ENCODE measurements around the gene CPEB3. TPM values are rescaled to one million over a fixed set of nuclear protein-coding genes. Genes with fewer than 3 reads are reported as not detected.

The CPEB3 gene
- total RNA-seq, 1 donor from 2014 or later = 5.7 TPM

DNA sequence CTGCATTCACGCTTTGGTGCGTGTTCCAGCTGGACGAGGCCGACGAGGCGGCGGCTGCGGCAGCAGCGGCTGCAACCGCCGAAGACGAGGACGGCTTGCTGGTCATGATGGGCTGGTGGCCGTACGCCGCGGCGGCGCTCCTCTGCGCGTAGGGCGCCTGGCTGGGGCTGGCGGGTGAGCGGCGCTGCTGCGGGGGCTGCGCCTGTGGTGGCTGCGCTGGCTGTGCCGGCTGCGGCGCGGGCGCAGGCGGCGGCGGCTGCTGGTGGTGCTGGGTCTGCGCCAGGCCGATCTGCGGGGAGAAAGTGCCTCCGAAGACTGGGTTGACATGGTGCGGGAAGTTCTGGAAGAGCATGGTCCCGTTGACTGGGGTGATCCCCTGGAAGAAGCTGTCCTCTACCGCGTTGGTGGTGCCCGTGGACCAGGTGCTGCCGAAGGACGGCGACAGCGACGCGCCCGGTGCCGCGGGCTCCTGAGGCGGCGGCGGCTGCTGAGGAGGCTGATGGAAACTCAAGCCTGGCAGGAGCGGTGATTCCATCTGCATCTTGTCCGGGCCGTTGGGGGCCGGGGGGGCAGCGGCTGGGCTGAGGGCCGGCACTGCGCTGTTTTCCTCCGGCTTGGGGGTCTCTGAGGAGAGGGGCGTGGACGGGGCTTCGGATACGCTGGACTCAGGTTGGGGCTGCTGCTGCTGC is 51.1 kb downstream of the CPEB3 start:
- DNase-seq (peak; percentile 77), ATAC-seq (peak; percentile 61)
- H3K4me3 ChIP-seq = peak overlapping the region; percentile 66
- H3K36me3 ChIP-seq = no peaks in the 10 kb centered on the region
- no peaks in the 10 kb centered on the region for H3K27me3 ChIP-seq
- TF ChIP-seq, protein P1, sequence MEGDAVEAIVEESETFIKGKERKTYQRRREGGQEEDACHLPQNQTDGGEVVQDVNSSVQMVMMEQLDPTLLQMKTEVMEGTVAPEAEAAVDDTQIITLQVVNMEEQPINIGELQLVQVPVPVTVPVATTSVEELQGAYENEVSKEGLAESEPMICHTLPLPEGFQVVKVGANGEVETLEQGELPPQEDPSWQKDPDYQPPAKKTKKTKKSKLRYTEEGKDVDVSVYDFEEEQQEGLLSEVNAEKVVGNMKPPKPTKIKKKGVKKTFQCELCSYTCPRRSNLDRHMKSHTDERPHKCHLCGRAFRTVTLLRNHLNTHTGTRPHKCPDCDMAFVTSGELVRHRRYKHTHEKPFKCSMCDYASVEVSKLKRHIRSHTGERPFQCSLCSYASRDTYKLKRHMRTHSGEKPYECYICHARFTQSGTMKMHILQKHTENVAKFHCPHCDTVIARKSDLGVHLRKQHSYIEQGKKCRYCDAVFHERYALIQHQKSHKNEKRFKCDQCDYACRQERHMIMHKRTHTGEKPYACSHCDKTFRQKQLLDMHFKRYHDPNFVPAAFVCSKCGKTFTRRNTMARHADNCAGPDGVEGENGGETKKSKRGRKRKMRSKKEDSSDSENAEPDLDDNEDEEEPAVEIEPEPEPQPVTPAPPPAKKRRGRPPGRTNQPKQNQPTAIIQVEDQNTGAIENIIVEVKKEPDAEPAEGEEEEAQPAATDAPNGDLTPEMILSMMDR (IDR thresholded peaks at IDR 0.05) = no peak
- H3K27ac ChIP-seq = peak overlapping the region; percentile 86
- H3K9me3 ChIP-seq = no peaks in the 10 kb centered on the region
- intact Hi-C loops (cut with DNase I) = no loop called here
- peaks cover 27% of the 10 kb centered on the region for H3K4me1 ChIP-seq

DNA sequence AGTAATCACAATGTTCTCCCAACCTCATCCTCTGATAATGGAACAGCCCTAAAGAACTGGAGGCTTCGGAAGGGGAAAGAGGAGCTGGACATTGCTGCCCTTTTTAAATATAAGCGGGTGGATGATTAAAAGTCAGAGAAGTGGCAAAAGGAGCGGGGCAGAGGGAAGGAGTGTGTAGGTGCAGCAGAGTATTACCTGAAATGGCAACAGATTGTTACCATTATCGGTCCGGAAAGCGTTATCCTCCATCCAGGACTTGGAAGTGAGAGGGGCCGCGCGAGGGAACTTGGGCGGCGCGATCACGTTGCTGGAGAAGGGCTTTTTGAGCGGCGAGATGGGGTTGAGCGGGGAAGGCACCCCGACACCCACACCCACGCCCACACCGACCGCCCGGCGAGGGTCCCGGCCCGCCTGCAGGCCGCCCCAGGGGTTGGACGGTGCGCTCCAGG is 51.7 kb downstream of the CPEB3 start:
- peak overlapping the region; percentile 66 for H3K4me3 ChIP-seq
- DNase-seq = no peak
- H3K4me1 ChIP-seq = peaks cover 27% of the 10 kb centered on the region
- intact Hi-C loops (cut with DNase I) = no loop called here
- ATAC-seq = no peak
- TF ChIP-seq, protein P1 (IDR thresholded peaks at IDR 0.05) = no peak
- no peaks in the 10 kb centered on the region for H3K27me3 ChIP-seq
- H3K27ac ChIP-seq = peak overlapping the region; percentile 86
- H3K36me3 ChIP-seq = no peaks in the 10 kb centered on the region
- no peaks in the 10 kb centered on the region for H3K9me3 ChIP-seq

DNA sequence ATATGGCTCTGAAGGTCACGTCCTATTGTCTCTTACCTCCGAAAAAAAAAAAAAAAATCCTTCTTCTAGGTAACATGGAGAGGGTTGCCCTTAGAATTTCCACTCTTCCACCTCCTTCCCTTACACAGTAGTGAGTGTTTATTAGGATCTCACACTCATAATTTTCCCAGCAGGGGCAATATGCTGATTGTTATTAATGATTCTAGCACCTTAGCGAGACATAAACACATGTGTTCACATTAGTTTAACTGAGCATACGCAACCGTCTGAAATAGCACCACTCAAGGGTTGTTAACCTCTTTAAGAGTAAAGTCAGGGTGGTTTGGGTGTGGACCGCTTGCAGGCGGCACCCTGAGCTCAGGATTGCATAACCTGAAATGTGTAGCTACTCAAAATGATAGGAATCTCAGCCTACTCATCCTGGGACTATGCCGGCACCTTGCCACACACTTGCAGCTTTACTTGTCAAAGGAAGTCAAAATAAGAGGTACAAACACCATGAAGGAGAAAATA is 52.2 kb downstream of the CPEB3 start:
- Histone ChIP-seq H3K4me1 (peaks cover 27% of the 10 kb centered on the region), H3K27ac (peak overlapping the region; percentile 86), H3K36me3 (no peaks in the 10 kb centered on the region), H3K9me3 (no peaks in the 10 kb centered on the region), H3K27me3 (no peaks in the 10 kb centered on the region), H3K4me3 (peak overlapping the region; percentile 66)
- TF ChIP-seq, protein P1 (IDR thresholded peaks at IDR 0.05) = no peak
- peak; percentile 73 for DNase-seq
- intact Hi-C loops (cut with DNase I) = no loop called here
- ATAC-seq = peak; percentile 75

DNA sequence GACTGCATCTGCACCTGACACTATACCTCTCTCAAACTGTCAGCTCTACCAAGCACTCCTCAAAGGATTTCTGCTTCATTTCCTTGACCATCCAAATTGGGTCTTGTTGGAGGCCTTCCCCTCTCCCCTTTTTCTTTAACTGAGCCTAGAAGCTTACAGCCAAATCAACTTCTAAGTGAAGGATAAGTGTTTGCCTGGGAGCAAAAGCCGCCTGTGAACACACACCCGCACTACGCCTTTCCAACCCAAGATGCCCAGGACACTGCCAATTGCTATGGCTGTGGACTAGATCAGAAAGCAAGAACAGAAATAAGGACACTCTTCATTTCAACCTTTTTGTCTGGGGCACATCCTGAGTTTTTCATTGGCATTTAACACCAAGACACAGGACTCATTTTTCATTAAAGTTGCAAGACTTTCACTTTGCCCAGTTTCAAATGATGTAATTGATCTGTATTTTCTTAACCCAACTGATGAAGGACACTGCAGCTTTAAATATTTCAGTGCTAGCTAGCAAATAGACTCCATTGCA is 52.8 kb downstream of the CPEB3 start:
- Histone ChIP-seq H3K36me3 (no peaks in the 10 kb centered on the region), H3K9me3 (no peaks in the 10 kb centered on the region), H3K4me3 (peak overlapping the region; percentile 66), H3K27me3 (no peaks in the 10 kb centered on the region), H3K4me1 (peaks cover 27% of the 10 kb centered on the region), H3K27ac (peak overlapping the region; percentile 86)
- ATAC-seq (no peak), DNase-seq (no peak)
- TF ChIP-seq, protein P1 (IDR thresholded peaks at IDR 0.05) = no peak
- intact Hi-C loops (cut with DNase I) = no loop called here

DNA sequence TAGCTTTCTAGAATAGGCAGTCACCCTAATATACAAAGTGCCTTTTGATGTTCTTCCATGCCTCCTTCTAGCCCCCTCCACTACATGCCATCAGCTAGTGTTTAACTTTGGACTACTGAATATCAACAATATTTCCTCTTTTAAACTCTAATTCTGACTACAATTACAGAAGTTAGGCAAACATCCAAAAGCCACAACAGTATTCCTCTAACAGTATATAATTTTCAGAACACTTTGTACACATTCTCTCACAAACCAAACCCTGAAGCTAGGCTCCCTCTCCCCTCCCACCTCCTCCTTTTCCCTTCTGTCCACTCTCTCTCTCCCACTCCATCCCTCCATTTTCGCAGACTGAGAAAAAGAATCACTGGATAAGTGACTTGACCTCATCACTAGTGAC is 59.7 kb downstream of the CPEB3 start:
- Histone ChIP-seq H3K36me3 (peaks cover 5% of the 10 kb centered on the region), H3K27ac (no peak overlapping the region), H3K9me3 (no peaks in the 10 kb centered on the region), H3K4me1 (peaks cover 7% of the 10 kb centered on the region), H3K27me3 (no peaks in the 10 kb centered on the region), H3K4me3 (no peak overlapping the region)
- DNase-seq = no peak
- ATAC-seq = no peak
- intact Hi-C loops (cut with DNase I) = no loop called here
- TF ChIP-seq, protein P1 (IDR thresholded peaks at IDR 0.05) = no peak
